ENCODE results near the gene NEXN.

DNA sequence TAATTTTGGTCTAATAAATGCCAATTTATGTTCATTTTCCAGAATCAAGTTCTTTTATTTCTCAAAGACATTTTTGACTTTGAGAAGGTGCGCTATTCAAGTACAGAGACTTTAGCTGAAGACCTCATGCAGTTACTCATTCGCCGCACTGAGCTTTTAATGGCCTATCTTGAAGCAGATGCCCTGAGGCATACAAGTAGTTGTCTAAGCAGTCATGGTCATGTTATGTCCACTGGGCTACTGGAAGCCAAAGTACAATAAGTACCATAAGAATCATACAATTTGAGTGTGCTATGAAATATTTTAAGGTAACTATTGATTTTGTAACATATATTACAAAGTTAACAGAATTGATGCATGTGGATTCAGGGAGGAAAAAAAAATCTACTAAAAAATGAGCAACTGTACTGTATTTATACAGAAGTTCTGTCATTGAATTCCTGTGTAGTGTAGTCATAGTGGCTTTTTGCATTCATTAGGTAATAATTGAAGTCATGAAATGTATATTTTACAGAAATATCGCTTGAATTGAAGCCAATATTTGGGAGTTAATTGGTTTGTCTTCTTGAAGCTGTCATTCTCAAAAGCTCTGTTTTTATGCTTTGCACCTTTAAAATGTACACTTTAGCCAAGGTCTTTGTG, 13.5 kb upstream of the NEXN start:
- TF ChIP-seq, protein P1, sequence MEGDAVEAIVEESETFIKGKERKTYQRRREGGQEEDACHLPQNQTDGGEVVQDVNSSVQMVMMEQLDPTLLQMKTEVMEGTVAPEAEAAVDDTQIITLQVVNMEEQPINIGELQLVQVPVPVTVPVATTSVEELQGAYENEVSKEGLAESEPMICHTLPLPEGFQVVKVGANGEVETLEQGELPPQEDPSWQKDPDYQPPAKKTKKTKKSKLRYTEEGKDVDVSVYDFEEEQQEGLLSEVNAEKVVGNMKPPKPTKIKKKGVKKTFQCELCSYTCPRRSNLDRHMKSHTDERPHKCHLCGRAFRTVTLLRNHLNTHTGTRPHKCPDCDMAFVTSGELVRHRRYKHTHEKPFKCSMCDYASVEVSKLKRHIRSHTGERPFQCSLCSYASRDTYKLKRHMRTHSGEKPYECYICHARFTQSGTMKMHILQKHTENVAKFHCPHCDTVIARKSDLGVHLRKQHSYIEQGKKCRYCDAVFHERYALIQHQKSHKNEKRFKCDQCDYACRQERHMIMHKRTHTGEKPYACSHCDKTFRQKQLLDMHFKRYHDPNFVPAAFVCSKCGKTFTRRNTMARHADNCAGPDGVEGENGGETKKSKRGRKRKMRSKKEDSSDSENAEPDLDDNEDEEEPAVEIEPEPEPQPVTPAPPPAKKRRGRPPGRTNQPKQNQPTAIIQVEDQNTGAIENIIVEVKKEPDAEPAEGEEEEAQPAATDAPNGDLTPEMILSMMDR (IDR thresholded peaks at IDR 0.05), result no peak
- TF ChIP-seq POLR2A (IDR thresholded peaks at IDR 0.05), result no peak

Measured in right lobe of liver (tissue), 4 donors.